H1 (cell line): Measurements from ENCODE around the gene CD200R1L.

ENCODE experiments used
- EP300 ChIP-seq, 2 experiments: IDR thresholded peaks; 1 replicate in 1 of 2; 2 replicates in 1 of 2; pipeline ENCODE4 v1.6.1; 2011 to 2012; ENCODE audit warnings: low read depth in 2 of 2, low read length in 2 of 2, mild to moderate bottlenecking in 2 of 2, borderline replicate concordance in 1 of 2, inconsistent platforms in 1 of 2, moderate library complexity in 1 of 2
- EZH2 ChIP-seq: fragments of 200-600 bp; sonication (generic); IDR thresholded peaks from 2 replicates; pipeline ENCODE4 v1.7.1; 2012; ENCODE audit warnings: low read depth, mild to moderate bottlenecking, moderate library complexity, low read length, inconsistent platforms; ENCODE audit not compliant: severe bottlenecking
- TF ChIP-seq, protein P1 (sequence below): IDR thresholded peaks from 2 replicates; pipeline ENCODE4 v1.6.1; 2011; ENCODE audit warnings: low read depth, mild to moderate bottlenecking, low read length; ENCODE audit not compliant: insufficient read depth

DNA sequence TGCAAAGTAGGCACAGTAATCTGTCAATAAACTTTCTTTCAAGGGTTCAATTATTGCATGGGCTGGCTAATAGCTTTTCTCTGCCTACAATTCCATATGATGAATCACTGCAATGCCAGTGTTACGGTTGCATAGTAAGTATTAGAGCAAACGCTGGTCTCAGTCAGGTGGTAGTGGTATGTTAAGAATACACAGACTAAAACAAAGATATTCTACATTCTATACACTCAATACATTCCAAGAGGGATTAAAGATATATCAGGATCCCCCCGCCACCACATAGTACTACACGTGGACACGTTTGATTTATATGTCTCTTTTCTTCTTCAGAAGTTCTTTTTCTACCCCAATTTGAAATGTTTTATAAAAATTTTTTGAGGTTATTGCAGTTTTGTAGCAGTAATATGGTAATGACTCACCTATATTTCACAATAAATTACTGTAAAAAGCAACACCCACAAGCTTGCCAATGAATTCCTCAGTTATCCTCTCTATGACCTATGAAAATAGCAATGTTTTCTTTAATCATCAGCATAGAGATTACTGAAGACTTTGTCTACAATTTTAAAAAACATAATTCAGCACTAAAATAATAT is 68.2 kb downstream of the CD200R1L start:
- no peak for TF ChIP-seq EP300 (IDR thresholded peaks at IDR 0.05; ENCODE audit: borderline replicate concordance in 1 of 2, low read depth in 2 of 2, low read length in 2 of 2)
- no peak for TF ChIP-seq EZH2
- TF ChIP-seq, protein P1, sequence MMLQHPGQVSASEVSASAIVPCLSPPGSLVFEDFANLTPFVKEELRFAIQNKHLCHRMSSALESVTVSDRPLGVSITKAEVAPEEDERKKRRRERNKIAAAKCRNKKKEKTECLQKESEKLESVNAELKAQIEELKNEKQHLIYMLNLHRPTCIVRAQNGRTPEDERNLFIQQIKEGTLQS, result no peak
